Hepatocyte (in vitro differentiated cells): ENCODE data around the gene GLRA1. TPM values are rescaled to one million over a fixed set of nuclear protein-coding genes. Genes with fewer than 3 reads are reported as not detected.
"Not testable (repeated sequence)": the region's sequence is repeated elsewhere in the genome, so short reads cannot be mapped to it uniquely, and the experiment has no call there.

Experiments
- DNase-seq: peaks from one replicate; pipeline ENCODE4 v3.0.0-alpha.2; 2016; ENCODE audit warnings: low spot score
- H2AFZ ChIP-seq: fragments of 200-600 bp; sonication (generic); 2 replicates; pipeline ENCODE4 v1.6.0; 2016; ENCODE audit warnings: antibody characterized with exemption, mild to moderate bottlenecking
- H3K27ac ChIP-seq: fragments of 200-600 bp; sonication (generic); 2 replicates; pipeline ENCODE4 v1.5.1; 2016; ENCODE audit warnings: mild to moderate bottlenecking
- H3K27me3 ChIP-seq: fragments of 200-600 bp; sonication (generic); 2 replicates; pipeline ENCODE4 v1.6.1; 2016
- H3K36me3 ChIP-seq: fragments of 200-600 bp; sonication (generic); replicated peaks from 2 replicates; pipeline ENCODE4 v1.5.1; 2016; ENCODE audit warnings: low read depth; ENCODE audit not compliant: insufficient read depth
- H3K4me1 ChIP-seq: fragments of 200-600 bp; sonication (generic); 2 replicates; pipeline ENCODE4 v1.5.1; 2016; ENCODE audit warnings: mild to moderate bottlenecking, moderate library complexity; ENCODE audit not compliant: insufficient read depth
- H3K4me2 ChIP-seq: fragments of 200-600 bp; sonication (generic); 2 replicates; pipeline ENCODE4 v1.6.0; 2016
- H3K4me3 ChIP-seq: fragments of 200-600 bp; sonication (generic); 2 replicates; pipeline ENCODE4 v1.5.1; 2016; ENCODE audit warnings: mild to moderate bottlenecking
- H3K79me2 ChIP-seq: fragments of 200-600 bp; sonication (generic); 2 replicates; pipeline ENCODE4 v1.6.0; 2017; ENCODE audit warnings: mild to moderate bottlenecking
- H3K9me2 ChIP-seq: fragments of 200-600 bp; sonication (generic); replicated peaks from 2 replicates; pipeline ENCODE4 v1.6.0; 2017; ENCODE audit warnings: mild to moderate bottlenecking; ENCODE audit not compliant: insufficient read depth
- H3K9me3 ChIP-seq: fragments of 200-600 bp; sonication (generic); 2 replicates; pipeline ENCODE4 v1.5.1; 2016; ENCODE audit warnings: low read depth, mild to moderate bottlenecking
- H4K20me1 ChIP-seq: fragments of 200-600 bp; sonication (generic); 2 replicates; pipeline ENCODE4 v1.6.0; 2016; ENCODE audit warnings: mild to moderate bottlenecking; ENCODE audit not compliant: insufficient read depth, poor library complexity, severe bottlenecking
- EZH2 ChIP-seq: fragments of 200-600 bp; sonication (generic); IDR thresholded peaks from 2 replicates; pipeline ENCODE4 v1.6.1; 2016; ENCODE audit warnings: antibody characterized with exemption, mild to moderate bottlenecking, borderline replicate concordance
- EZH2phosphoT487 ChIP-seq: fragments of 200-600 bp; sonication (generic); IDR thresholded peaks from one replicate; pipeline ENCODE4 v1.6.1; 2018; ENCODE audit warnings: antibody characterized with exemption, mild to moderate bottlenecking, low read depth, moderate library complexity; ENCODE audit not compliant: unreplicated experiment, severe bottlenecking
- WGBS: methylation state at CpG from one replicate; pipeline ENCODE4 v1.1.6; 2016; ENCODE audit warnings: low lambda C conversion rate; ENCODE audit errors: missing lambda C conversion rate; 5-methylcytosine and 5-hydroxymethylcytosine counted together
- polyA plus RNA-seq: library from polyadenylated mRNA; unstranded; fragments of >200 nt; fragmentation: Nextera tagmentation; extraction: Ambion mirVana; gene quantifications from 2 replicates; pipeline ENCODE4 v1.2.1, GENCODE V29; 2016
- total RNA-seq: library from RNA; depleted of rRNA; stranded (reverse); fragments of >200 nt; gene quantifications from 2 replicates; pipeline ENCODE4 v1.2.3, GENCODE V29; 2014
- TF ChIP-seq, protein P1 (sequence below): fragments of 200-600 bp; sonication (generic); IDR thresholded peaks from 2 replicates; pipeline ENCODE4 v1.5.1; 2016; ENCODE audit warnings: antibody characterized with exemption, mild to moderate bottlenecking; ENCODE audit not compliant: poor library complexity

Gene GLRA1
- total and polyA plus RNA-seq, 2 experiments from 2014 or later, result not detected

DNA sequence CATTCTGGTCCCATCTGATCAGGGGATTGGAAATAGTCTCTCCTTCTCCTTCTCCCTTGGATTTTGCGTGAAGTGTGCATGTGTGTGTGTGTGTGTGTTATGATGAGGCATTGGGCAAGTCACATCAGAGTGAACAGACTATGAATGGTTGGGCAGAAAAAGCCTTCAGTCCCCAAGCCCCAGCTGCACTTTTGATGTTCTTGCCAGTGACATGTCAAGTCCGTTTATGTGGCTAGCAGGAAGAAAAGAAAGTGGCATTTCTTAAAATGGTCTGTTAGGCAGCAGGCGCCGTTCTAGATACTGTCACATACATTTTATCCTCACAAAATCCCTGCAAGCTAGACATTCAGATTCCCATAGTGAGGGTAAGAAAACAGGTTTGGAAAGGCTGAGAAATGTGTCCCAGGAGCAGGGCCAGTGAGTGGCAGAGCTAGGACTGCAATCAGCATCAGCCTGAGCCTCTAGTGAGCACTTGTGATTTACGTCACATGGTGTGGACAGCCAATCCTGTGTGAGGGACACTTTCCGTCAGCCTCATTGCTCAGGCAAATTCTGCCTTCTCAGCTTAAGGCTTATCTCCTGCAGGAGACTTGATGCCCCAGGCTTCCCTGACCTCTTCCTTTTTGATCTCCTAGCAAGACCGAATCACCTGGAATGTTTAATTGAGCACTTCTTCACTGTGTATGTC, 60.4 kb downstream of the GLRA1 start:
- Histone ChIP-seq H3K9me3 (no peaks in the 10 kb centered on the region), H3K4me1 (no peaks in the 10 kb centered on the region), H4K20me1 (no peaks in the 10 kb centered on the region), H3K27ac (no peak overlapping the region), H3K4me3 (no peak overlapping the region), H2AFZ (no peak overlapping the region), H3K4me2 (no peak overlapping the region), H3K36me3 (no peaks in the 10 kb centered on the region), H3K27me3 (no peaks in the 10 kb centered on the region), H3K79me2 (no peaks in the 10 kb centered on the region), H3K9me2 (no peaks in the 10 kb centered on the region)
- TF ChIP-seq, protein P1, sequence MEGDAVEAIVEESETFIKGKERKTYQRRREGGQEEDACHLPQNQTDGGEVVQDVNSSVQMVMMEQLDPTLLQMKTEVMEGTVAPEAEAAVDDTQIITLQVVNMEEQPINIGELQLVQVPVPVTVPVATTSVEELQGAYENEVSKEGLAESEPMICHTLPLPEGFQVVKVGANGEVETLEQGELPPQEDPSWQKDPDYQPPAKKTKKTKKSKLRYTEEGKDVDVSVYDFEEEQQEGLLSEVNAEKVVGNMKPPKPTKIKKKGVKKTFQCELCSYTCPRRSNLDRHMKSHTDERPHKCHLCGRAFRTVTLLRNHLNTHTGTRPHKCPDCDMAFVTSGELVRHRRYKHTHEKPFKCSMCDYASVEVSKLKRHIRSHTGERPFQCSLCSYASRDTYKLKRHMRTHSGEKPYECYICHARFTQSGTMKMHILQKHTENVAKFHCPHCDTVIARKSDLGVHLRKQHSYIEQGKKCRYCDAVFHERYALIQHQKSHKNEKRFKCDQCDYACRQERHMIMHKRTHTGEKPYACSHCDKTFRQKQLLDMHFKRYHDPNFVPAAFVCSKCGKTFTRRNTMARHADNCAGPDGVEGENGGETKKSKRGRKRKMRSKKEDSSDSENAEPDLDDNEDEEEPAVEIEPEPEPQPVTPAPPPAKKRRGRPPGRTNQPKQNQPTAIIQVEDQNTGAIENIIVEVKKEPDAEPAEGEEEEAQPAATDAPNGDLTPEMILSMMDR, result no peak
- no peak for TF ChIP-seq EZH2
- TF ChIP-seq EZH2phosphoT487, result no peak
- no peak for DNase-seq
- 80% methylated on average over 7 of the region's 7 CpGs for WGBS

DNA sequence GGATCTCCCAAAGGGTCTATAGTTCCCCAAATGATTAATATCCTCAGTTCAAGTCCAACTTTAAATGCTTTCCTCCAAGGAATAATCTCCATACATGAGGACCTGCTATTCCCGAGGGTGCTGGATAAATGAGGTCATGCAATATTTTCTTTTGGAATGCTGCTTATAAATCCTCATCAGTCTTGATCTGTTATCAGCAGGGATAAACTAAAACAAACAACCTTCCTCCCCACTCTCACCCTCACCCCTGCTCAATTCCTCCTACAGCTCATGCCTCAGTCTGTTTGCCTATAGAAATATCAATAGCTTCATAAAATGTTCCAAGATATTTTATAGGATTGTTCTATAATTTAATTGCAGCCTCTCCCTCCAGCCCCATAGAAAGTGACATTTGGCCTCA, 61.1 kb downstream of the GLRA1 start:
- Histone ChIP-seq H3K4me3 (no peak overlapping the region), H3K79me2 (no peaks in the 10 kb centered on the region), H3K36me3 (no peaks in the 10 kb centered on the region), H4K20me1 (no peaks in the 10 kb centered on the region), H3K27ac (no peak overlapping the region), H3K9me2 (no peaks in the 10 kb centered on the region), H2AFZ (no peak overlapping the region), H3K4me2 (no peak overlapping the region), H3K4me1 (no peaks in the 10 kb centered on the region), H3K9me3 (no peaks in the 10 kb centered on the region), H3K27me3 (no peaks in the 10 kb centered on the region)
- 14% methylated on average over 1 of the region's 1 CpG for WGBS
- TF ChIP-seq, protein P1, result no peak
- no peak for TF ChIP-seq EZH2phosphoT487
- TF ChIP-seq EZH2, result no peak
- DNase-seq, result no peak

DNA sequence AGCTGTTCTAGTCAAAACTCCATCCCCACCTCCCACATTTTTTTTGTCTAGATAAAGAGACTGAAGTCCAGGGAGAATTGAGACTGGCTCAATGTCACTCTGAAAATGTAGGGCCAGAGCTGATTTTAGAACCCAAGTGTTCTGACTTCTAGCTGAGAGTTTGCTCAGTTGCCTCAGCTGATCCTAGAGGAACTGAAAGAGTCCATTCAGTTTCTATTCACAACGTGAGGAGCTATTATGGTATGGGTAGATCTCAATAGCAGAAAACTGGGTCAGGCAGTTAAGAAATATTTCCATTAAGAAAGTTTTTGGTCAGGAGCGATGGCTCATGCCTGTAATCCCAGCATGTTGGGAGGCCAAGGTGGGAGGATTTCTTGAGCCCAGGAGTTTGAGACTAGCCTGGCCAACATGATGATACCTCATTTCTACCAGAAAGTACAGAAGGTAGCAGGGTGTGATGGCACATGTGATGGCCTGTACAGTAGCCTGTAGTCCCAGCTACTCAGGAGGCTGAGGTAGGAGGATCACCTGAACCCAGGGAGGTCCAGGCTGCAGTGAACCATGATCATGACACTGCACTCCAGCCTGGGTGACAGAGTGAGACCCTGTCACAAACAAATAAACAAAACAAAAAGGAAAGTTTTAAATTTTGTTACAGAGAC, 61.7 kb downstream of the GLRA1 start:
- no peaks in the 10 kb centered on the region for H3K4me1 ChIP-seq
- no peaks in the 10 kb centered on the region for H3K9me2 ChIP-seq
- DNase-seq, result no peak
- no peak overlapping the region for H3K27ac ChIP-seq
- H3K4me2 ChIP-seq, result no peak overlapping the region
- H3K36me3 ChIP-seq, result no peaks in the 10 kb centered on the region
- no peaks in the 10 kb centered on the region for H3K9me3 ChIP-seq
- 87% methylated on average over 2 of the region's 2 CpGs for WGBS
- no peaks in the 10 kb centered on the region for H4K20me1 ChIP-seq
- no peak overlapping the region for H3K4me3 ChIP-seq
- H3K27me3 ChIP-seq, result no peaks in the 10 kb centered on the region
- no peak overlapping the region for H2AFZ ChIP-seq
- H3K79me2 ChIP-seq, result no peaks in the 10 kb centered on the region
- TF ChIP-seq EZH2 (no peak), EZH2phosphoT487 (no peak)
- TF ChIP-seq, protein P1, result no peak

DNA sequence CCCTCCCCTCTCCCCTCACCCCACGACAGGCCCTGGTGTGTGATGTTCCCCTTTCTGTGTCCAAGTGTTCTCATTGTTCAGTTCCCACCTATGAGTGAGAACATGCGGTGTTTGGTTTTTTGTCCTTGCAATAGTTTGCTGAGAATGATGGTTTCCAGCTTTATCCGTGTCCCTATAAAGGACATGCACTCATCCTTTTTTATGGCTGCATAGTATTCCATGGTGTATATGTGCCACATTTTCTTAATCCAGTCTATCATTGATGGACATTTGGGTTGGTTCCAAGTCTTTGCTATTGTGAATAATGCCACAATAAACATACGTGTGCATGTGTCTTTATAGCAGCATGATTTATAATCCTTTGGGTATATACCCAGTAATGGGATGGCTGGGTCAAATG, 63.8 kb downstream of the GLRA1 start:
- not testable (repeated sequence) for H3K79me2 ChIP-seq, H3K4me1 ChIP-seq, H3K27ac ChIP-seq, H3K4me3 ChIP-seq, H3K4me2 ChIP-seq, H2AFZ ChIP-seq, DNase-seq, H3K9me3 ChIP-seq, H3K9me2 ChIP-seq, H4K20me1 ChIP-seq, H3K27me3 ChIP-seq, H3K36me3 ChIP-seq
- WGBS, result 90% methylated on average over 4 of the region's 4 CpGs
